HG02884 (cell line): ENCODE data around the gene SSRP1.
"Not testable (repeated sequence)": the region's sequence is repeated elsewhere in the genome, so short reads cannot be mapped to it uniquely, and the experiment has no call there.

Experiments used
- ATAC-seq: cut with Tn5 transposase; IDR thresholded peaks from one replicate; pipeline ENCODE4 v1.9.1; 2021; ENCODE audit warnings: mild to moderate bottlenecking, moderate library complexity; ENCODE audit not compliant: unreplicated experiment

The SSRP1 gene

DNA sequence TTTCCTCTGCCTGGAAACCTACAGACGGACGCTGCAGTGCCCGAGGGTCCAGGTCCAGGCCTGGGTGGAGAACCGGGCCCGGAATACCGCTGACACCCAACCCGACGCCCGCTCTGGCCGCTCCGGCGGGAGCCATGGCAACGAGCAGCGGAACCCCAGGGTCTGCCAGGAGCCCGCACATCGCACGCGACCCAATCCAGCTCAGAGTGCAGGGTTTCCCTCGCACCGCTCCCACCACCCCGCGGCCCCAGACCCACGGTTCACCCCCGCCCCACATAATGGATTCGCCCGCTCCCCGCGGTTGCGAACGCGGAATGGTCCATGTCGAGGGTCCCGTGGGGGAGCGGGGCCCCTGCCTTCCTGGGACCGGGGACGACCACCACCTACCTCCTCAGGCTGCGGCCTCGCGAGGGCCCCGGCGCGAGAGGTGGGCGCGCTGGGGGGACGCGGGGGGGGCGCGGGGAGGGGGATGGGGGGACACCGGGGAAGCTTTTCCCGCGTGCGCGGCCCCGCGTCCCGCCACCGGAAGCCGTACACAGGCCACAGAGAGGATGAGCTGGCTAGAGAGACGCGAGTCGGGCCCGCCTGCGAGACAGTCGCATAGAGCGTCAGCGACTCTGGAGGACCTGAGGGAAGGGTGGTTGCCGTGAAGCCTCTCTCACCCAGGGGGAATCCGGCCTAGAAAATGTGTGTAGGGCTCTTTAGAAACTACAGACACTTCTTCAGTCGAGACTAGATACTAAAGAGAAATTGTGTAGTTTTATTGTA, at the start of gene SSRP1:
Gene SSRP1, minus strand, starts transcription at position 550 of the 768 bp plus-strand sequence. CDS start 771 bp downstream, outside the sequence.
- peak; percentile 99 for ATAC-seq

DNA sequence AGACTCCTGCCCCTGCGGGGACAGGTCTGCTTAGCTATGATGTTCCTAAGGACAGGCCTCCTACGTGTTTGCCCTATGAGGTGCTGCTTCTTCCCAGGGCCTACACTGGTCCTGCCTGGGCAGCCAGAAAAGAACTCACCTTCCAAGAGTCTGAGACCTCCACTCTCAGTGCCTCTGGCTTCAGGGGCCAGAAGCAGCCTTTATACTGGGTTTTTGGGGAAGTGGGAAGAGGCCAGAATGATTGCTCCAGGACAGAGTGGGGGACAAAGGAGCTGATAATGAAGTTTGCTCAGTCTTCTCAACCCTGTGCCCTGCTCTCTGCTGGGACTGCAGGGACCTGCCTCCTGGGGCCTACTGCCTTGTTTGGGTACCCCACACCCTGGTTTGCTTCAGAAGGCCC, 45.3 kb upstream of the SSRP1 start, which contains the start of gene PRG3:
Gene PRG3, minus strand, starts transcription at position 176 of the 400 bp plus-strand sequence. CDS start 442 bp downstream, outside the sequence.
- no peak for ATAC-seq

DNA sequence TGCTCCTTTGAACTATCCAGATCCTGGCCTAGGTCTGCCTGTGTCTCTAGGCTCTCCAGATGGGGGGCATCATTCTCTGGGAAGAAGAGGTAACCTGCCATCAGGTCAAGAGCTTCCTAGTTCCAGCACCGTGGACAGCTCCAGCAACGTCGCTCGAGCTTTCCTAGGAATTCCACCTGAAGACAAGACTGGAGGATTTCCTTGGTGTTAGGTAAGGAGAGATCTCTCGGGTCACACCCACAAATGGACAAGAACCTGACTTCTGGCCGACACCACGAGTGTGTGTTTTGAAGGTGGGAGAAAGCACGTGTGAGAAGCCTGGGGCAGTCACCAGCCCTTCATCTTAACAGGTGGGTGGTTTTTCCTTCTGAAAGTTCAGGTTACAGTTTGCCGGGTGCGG, 44.0 kb upstream of the SSRP1 start:
- no peak for ATAC-seq

- ATAC-seq = no peak
These were observed 42.5 kb upstream of the SSRP1 start for GRCh38 chr11:57378186-57378585.

DNA sequence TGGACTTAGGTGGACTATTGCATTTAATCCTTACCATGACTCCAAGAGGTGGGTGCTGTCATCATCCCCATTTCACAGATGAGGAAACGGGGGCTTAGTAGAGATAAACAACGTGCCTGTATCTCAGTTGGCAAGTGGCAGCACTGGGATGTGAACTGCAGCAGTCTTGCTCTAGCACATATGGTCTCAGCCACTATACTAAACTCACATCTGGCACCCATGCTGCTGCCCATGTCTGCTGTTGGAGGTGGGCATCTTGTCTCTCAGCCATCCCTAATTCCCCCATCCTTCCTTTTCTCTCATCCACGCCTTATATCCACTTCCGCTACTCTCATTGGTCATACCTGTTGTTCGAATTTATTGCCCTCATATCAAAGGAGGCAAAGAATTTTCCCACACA, 41.4 kb upstream of the SSRP1 start:
- ATAC-seq = no peak

GRCh38 chr11:57376095-57377090, 40.7 kb upstream of the SSRP1 start:
- no peak for ATAC-seq

GRCh38 chr11:57375490-57375889, 39.8 kb upstream of the SSRP1 start:
- no peak for ATAC-seq

DNA sequence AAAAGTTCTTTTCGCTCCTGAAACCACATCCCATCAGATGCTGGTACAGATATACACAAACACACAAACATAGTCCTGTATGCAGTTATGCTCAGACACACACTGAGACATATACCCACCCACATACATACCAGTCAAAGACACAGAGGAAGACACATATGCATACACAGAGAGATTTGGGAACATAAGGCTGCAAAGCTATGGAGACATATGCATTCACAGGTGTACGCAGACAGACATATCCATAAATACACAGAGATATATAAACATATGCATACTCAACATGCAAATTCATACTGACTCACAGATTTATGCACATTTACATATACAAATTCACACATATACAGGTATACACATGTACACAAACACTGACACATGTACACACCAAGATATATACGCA, 39.3 kb upstream of the SSRP1 start:
- no peak for ATAC-seq

DNA sequence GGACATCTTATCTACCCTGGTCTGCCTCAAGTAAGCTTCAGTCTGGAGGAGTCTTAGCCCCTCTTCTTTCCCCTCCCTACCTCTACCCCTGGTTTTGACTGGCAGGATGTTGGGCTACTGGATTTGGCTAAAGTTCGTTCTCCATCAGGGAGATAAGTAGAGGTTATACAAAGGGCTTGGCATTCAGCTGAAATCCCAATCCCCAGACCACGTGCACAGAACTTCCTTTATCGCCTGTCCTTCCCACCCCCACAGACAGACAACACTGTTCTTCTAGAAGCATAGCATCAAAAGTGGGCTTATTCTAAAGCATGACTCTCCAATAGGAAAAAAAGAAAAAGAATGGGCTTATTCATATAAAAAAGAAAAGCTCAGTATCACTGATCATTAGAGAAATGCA, 37.5 kb upstream of the SSRP1 start:
- no peak for ATAC-seq

DNA sequence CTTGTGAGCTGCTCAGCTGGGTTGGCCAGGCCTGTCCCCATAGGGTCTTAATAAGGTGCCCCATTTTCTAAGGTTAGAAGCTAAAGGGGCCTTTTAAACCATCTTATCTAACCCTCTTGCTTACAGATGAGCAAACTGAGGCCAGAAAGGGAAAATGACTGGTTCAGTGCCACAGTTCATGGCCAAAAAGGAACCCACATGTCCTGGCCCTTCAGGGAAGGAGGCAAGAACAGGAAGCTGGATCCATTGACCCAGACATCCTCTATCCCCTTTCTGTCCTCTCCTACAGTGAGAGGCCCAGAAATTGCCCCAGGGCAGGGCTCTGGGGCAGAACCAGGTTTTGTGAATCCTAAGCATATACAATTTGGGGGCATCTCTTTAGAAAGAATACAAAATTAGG, 35.2 kb upstream of the SSRP1 start:
- ATAC-seq = no peak

DNA sequence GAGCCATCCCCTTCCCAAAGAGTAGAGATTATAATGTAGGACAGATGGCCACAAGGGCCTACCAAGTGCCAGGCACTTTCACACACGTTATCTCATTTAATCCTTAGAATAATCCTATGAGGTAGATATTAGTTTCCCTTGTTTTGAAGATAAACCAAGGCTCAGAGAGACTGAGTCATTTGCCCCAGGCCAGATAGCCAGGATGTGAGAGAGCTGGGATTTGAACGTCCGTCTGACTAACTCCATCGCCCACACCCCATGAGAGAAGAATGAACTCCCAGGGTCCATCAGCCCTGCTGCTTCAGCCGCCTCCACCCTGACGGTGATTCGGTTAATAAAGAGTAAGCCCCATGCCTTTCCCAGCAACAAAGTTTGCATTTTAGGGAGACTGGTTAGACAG, 34.6 kb upstream of the SSRP1 start:
- ATAC-seq = no peak

DNA sequence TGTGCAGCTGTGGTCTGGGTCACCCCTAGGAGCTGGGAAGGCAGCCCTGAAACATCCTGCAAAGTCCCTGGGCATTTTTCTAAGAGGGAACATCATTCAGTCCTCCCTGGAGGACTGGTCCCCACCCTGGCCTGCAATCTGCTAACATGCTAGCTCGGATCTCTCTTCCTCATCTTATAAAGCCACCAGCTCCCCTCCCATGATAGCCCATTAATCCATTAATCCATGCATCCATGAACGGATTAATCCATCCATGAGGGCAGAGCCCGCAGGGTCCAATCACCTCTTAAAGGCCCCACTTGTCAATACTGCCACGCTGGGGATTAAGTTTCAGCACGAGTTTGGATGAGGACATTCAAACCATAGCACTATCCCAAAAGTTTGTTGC, 33.1 kb upstream of the SSRP1 start:
- ATAC-seq = no peak

GRCh38 chr11:57368106-57368844, 32.6 kb upstream of the SSRP1 start:
- no peak for ATAC-seq

DNA sequence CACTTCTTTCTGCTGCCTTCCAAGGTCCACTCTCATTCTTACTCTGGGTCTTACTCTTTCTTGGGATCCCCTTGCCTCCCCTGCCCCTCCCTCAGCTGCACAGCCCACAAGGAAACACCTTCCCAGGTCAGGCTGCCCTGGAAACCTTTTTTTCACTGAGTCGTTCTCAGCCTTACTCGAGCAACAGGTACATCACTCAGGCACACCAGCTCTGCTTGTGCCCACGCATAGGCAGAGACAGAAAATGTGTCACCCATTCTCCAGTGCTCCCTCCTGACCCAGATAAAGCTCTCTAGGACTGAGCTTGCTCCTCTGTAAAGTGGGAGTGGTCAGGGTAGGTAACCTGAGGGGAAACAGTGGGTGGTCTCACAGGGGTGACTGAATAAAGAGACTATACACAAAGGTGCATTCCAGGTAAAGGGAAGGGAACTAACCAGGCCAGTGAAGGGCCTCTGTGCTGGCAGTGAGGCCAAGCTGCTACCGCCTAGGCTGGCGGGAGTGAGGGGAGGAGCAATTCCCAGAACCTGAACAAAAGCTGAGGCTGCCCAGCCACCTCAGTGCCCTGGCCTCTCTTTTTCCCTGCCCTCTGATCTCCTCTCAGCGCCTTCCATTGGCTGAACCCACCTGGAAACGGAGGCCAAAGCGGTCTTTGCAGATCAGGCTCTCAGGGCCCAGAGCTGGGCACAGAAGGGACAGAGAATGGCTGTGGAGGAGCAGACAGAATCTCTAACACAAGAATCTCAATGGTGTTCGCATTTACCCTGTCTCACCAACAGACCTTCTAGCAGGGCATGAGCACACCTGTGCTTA, 29.4 kb upstream of the SSRP1 start:
- no peak for ATAC-seq

- no peak for ATAC-seq
These were observed 27.7 kb upstream of the SSRP1 start for GRCh38 chr11:57363131-57364080.

- no peak for ATAC-seq
These were observed 26.2 kb upstream of the SSRP1 start for GRCh38 chr11:57361926-57362325.

DNA sequence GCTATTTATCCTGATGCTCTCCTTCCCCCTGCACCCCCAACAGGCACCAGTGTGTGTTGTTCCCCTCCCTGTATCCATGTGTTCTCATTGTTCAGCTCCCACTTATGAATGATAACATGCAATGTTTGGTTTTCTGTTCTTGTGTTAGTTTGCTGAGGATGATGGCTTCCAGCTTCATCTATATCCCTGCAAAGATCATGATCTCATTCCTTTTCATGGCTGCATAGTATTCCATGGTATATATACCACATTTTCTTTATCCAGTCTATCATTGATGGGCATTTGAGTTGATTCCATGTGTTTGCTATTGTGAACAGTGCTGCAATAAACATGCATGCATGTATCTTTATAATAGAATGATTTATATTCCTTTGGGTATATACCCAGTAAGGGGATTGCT, 25.7 kb upstream of the SSRP1 start:
- ATAC-seq = not testable (repeated sequence)

DNA sequence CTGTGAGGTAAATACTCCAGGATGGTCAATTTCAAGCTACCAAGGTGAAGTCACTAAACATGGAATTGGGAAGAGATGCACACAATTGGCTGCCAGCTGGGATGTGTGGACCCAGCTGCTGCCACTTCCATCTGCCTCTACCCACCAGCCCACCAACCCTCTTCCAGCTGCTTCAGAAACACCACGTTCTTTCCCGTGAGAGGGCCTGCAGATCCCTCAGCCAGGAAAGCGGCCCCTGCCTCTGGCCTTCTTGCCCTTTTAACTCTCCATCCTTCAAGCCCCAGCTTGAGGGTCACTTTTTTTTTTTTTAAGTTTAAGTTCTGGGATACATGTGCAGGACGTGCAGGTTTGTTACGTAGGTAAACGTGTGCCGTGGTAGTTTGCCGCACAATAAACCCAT, 25.3 kb upstream of the SSRP1 start:
- no peak for ATAC-seq
